ENCODE data around the gene TEAD3.
A peak's percentile ranks its signal among the peaks of the same experiment; 100 is the strongest.

Gene TEAD3

DNA sequence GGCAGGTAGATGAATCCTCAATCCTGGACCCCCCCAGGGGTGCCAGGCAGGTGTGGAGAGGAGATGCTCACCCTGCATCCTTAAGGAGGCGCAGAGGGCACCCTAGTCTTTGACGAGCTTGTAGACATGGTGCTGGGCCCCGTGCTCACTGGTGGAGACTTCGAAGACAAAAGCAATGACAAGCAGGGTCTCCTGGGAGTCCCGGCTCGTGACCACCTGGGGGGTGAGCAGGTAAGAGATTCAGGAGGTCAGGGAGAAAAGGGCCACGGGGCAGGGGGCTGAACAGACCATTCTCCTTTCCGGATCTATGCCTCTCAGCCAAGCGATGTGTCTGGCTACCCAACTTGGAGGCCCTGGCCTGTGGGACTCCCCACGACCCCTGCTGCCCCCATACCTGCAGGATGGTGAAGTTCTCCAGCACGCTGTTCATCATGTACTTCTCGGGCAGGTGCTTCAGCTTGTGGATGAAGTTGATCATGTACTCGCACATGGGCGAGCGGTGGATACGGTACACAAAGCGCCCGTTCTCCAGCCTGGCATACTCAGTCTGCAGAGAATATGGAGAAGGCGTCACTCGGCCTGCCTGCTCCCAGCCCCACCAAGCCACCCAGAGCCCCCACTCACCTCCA lies 21.8 kb downstream of the TEAD3 start:
- no peak overlapping the region for H3K4me3 ChIP-seq (ENCODE audit: low read depth, low read length)
- no peak for DNase-seq (ENCODE audit: low read depth)
- TF ChIP-seq, protein P1, sequence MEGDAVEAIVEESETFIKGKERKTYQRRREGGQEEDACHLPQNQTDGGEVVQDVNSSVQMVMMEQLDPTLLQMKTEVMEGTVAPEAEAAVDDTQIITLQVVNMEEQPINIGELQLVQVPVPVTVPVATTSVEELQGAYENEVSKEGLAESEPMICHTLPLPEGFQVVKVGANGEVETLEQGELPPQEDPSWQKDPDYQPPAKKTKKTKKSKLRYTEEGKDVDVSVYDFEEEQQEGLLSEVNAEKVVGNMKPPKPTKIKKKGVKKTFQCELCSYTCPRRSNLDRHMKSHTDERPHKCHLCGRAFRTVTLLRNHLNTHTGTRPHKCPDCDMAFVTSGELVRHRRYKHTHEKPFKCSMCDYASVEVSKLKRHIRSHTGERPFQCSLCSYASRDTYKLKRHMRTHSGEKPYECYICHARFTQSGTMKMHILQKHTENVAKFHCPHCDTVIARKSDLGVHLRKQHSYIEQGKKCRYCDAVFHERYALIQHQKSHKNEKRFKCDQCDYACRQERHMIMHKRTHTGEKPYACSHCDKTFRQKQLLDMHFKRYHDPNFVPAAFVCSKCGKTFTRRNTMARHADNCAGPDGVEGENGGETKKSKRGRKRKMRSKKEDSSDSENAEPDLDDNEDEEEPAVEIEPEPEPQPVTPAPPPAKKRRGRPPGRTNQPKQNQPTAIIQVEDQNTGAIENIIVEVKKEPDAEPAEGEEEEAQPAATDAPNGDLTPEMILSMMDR (IDR thresholded peaks at IDR 0.05; ENCODE audit: low read depth, low read length) = no peak
- TF ChIP-seq MYC (IDR thresholded peaks at IDR 0.05; ENCODE audit: low read depth, low read length) = no peak
- TF ChIP-seq, protein P2, sequence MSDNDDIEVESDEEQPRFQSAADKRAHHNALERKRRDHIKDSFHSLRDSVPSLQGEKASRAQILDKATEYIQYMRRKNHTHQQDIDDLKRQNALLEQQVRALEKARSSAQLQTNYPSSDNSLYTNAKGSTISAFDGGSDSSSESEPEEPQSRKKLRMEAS (IDR thresholded peaks at IDR 0.05; ENCODE audit: low read depth, low read length) = no peak
- no peak for TF ChIP-seq POLR2A (IDR thresholded peaks at IDR 0.05; ENCODE audit: extremely low read depth, insufficient read length)

DNA sequence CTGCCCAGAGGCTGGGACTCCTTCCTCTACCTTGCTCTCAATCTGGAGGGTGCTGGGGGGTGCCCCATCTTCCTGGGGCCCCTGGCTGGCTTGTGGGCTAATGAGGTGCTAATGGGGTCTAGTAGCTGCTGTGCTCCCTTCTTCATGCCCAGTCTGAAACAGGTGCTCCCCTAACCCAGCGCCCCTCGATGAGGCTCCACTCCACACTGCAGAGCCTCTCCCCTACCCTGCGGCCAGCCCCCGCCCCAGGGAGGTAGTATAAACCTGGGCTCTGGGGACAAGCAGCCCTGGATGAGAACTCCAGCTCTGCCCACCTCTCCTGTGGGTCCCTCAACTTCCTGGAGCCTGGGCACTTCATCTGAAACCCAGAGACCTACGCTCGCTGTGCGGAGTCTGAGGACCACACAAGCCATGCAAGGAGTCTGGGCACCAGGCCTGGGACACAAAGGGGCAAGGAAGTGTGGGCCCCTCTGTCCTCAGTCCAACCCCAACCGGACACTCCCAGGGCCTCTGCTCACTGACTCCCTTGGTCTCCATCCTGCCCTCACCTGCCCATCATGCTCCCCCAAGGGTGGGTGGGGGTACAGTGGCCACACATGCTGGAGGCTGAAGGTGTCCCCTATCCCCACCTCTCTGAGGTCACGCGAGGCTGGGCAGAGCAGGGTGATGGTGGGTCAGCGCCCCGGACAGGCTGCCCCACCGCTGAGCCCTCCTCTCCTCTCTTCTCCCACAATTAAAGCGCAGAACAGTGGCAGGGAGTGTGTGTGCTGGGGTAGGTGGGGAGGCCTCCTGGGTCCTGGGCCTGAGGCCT lies 22.5 kb downstream of the TEAD3 start:
- H3K4me3 ChIP-seq (ENCODE audit: low read depth, low read length) = no peak overlapping the region
- peak; percentile 55 for DNase-seq (ENCODE audit: low read depth)
- TF ChIP-seq POLR2A (IDR thresholded peaks at IDR 0.05; ENCODE audit: extremely low read depth, insufficient read length) = peak; percentile 36
- TF ChIP-seq, protein P1 (IDR thresholded peaks at IDR 0.05; ENCODE audit: low read depth, low read length) = no peak

DNA sequence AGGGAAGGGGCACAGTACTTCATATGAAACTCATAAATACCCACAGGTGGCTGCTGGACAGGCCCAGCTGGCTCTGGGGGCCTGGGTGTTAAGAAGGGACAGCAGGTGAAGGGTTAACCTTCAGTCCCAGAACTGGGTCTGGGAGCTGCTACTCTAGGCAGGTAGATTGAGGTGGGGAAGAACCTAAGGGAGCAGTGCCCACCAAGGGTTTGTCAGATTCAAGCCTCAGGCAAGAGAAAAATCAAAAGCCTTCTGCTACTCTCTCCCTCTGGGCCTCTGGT lies 23.1 kb downstream of the TEAD3 start:
- no peak overlapping the region for H3K4me3 ChIP-seq (ENCODE audit: low read depth, low read length)
- no peak for DNase-seq (ENCODE audit: low read depth)
- TF ChIP-seq, protein P1 (IDR thresholded peaks at IDR 0.05; ENCODE audit: low read depth, low read length) = no peak
- TF ChIP-seq, protein P2 (IDR thresholded peaks at IDR 0.05; ENCODE audit: low read depth, low read length) = no peak
- no peak for TF ChIP-seq MYC (IDR thresholded peaks at IDR 0.05; ENCODE audit: low read depth, low read length)
- TF ChIP-seq POLR2A (IDR thresholded peaks at IDR 0.05; ENCODE audit: extremely low read depth, insufficient read length) = no peak

DNA sequence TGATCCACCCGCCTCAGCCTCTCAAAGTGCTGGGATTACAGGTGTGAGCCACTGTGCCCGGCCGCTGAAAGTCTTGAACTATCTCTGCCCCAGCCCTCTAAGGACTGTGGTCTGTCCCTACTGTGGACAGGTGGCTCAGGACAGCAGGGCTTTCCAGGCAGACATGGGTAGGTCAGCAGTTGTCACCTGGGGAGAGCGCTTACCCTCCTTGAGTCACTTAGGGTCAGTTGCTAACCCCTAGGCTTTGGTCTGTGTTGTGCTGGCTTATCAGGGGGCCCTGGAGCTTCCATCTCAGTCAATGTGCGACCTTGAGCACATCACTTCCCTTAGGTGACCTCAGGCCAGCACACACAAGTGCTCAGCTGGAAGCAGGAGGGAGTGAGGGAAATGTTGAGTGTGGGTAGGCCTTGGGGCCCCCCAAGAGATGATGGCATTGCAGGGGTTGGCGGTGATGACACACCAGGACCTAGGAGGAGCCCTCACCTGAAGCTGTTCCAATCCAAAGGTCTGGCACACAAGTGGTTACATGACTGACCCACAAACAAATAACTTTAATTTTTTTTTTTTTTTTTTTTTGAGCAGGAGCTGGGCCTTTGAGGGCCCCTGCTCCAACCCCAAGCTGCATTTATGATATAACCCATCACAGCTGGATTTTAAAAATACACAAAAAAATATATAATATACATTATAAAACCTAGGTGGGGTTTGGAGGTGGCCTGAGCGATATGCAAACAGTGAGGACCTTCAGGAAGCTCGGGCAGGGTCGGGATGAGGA lies 23.6 kb downstream of the TEAD3 start:
- TF ChIP-seq, protein P2 (IDR thresholded peaks at IDR 0.05; ENCODE audit: low read depth, low read length) = no peak
- TF ChIP-seq POLR2A (IDR thresholded peaks at IDR 0.05; ENCODE audit: extremely low read depth, insufficient read length) = no peak
- TF ChIP-seq MYC (IDR thresholded peaks at IDR 0.05; ENCODE audit: low read depth, low read length) = no peak
- TF ChIP-seq, protein P1 (IDR thresholded peaks at IDR 0.05; ENCODE audit: low read depth, low read length) = no peak
- DNase-seq (ENCODE audit: low read depth) = peak; percentile 62
- no peak overlapping the region for H3K4me3 ChIP-seq (ENCODE audit: low read depth, low read length)

DNA sequence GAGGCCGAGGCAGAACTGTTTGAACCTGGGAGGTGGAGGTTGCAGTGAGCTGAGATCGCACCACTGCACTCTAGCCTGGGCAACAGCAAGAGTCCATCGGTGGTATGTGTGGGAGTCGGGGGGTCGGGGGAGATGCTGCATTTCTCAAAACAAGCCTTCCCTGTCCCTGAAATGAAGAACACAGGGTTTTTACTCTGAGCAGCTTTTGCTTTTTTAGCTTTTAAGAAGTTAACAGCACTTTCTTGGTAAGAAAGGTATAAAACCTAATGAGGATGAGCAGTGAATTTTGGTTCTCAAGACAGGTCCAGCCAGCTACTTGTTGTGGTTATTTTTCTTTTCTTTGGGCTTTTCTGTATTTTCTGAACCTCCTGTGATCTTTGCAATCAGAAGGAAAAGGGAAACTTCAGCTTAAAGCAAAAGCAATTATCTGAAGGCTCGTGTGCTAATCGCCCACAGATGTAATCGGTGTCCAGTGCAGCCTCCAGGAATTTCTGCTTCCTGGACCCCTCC lies 25.0 kb downstream of the TEAD3 start:
- DNase-seq (ENCODE audit: low read depth) = peak; percentile 54
- no peak for TF ChIP-seq POLR2A (IDR thresholded peaks at IDR 0.05; ENCODE audit: extremely low read depth, insufficient read length)
- TF ChIP-seq, protein P1 (IDR thresholded peaks at IDR 0.05; ENCODE audit: low read depth, low read length) = no peak
- TF ChIP-seq, protein P2 (IDR thresholded peaks at IDR 0.05; ENCODE audit: low read depth, low read length) = no peak
- H3K4me3 ChIP-seq (ENCODE audit: low read depth, low read length) = peak overlapping the region; percentile 77
